Mucosa of gallbladder (tissue), 1 donor: ENCODE results near the gene AARSD1. TPM values are rescaled to one million over a fixed set of nuclear protein-coding genes. Genes with fewer than 3 reads are reported as not detected.
"Not testable (repeated sequence)": the region's sequence is repeated elsewhere in the genome, so short reads cannot be mapped to it uniquely, and the experiment has no call there.

Source experiments
- DNase-seq: peaks from one replicate; pipeline ENCODE4 v3.0.0-alpha.2; 2020; ENCODE audit warnings: low spot score
- total RNA-seq: library from RNA; stranded (reverse); gene quantifications from one replicate; pipeline ENCODE4 v1.2.1, GENCODE V29; 2021
- donor health status: DM: no; HTN: no; CAD: no.

Gene AARSD1, protein sequence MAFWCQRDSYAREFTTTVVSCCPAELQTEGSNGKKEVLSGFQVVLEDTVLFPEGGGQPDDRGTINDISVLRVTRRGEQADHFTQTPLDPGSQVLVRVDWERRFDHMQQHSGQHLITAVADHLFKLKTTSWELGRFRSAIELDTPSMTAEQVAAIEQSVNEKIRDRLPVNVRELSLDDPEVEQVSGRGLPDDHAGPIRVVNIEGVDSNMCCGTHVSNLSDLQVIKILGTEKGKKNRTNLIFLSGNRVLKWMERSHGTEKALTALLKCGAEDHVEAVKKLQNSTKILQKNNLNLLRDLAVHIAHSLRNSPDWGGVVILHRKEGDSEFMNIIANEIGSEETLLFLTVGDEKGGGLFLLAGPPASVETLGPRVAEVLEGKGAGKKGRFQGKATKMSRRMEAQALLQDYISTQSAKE
- total RNA-seq: 28.2 TPM

DNA sequence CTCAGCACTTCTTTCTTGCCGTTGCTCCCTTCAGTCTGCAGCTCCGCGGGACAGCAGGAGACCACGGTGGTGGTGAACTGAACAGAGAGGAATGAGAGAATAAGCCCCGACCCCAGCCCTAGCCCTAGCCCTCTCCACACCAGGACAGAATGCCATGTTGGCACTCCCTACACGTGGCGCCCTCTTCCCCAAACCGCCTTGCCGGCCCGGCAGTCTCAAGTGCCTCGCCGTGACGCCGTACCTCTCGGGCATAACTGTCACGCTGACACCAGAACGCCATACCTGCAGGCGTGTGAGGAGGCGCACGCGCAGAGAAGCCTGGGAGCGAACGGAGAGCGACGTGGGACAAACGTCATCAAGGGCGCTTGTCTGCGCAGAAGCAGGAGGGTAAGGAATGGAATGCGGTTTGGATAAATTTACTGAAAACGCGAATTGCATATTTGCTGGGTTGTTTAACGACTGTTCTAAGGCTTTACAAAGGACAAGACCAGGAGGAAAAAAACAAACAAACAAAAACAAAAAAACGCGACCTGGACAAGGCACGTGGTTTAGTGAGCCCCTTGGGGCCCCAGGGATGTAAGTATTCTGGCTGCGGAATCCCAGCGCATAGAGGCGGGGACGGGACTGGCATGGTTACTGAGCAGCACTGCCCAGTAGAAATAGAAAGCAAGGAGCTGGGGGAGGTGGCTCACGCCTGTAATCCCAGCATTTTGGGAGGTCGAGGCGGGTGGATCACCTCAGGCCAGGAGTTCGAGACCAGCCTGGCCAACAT lies at the start of gene AARSD1:
AARSD1 (minus strand) TSS at position 294 of the 772 bp plus-strand sequence; CDS start at position 280, 14 bp downstream.
- peak; percentile 94 for DNase-seq

DNA sequence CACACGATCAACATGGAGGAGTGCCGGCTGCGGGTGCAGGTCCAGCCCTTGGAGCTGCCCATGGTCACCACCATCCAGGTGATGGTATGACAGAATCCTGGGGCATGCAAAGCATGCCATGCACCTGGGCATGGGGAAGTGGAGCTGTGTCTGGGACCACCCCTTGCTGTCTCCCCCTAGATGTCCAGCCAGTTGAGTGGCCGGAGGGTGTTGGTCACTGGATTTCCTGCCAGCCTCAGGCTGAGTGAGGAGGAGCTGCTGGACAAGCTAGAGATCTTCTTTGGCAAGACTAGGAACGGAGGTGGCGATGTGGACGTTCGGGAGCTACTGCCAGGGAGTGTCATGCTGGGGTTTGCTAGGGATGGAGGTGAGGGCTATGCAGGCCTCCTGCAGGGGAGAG lies 49.0 kb upstream of the AARSD1 start:
- no peak for DNase-seq

DNA sequence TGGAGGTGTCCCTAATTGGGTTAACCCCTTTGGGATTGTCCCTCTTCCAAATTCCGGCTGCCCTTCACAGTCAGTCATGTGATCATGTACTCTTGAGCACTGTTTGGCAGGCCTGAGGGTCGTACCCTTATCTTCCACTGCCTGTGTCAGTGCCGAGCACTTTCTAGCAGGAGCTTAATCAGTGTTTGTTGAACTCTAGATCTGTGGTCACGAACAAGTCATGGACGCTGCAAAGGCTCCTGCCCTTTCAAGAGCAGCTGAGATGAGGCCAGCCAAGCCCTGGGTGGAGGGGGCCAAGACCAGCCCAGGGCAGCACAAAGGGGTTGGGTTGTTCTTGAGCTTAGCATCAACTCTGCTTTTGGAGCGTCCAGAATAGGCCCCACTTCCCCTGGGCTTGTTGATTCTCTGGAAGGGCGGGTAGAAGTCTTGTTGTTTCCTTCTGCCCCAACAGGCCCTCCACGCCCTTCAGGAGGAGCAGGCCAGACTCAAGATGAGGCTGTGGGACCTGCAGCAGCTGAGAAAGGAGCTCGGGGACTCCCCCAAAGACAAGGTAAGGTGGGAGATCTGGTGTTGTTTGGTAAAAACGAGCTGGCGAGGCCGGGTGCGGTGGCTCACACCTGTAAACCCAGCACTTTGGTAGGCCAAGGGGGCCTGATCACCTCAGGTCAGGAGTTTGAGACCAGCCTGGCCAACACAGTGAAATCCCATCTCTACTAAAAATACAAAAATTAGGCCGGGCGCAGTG lies 47.6 kb upstream of the AARSD1 start:
- DNase-seq: no peak

DNA sequence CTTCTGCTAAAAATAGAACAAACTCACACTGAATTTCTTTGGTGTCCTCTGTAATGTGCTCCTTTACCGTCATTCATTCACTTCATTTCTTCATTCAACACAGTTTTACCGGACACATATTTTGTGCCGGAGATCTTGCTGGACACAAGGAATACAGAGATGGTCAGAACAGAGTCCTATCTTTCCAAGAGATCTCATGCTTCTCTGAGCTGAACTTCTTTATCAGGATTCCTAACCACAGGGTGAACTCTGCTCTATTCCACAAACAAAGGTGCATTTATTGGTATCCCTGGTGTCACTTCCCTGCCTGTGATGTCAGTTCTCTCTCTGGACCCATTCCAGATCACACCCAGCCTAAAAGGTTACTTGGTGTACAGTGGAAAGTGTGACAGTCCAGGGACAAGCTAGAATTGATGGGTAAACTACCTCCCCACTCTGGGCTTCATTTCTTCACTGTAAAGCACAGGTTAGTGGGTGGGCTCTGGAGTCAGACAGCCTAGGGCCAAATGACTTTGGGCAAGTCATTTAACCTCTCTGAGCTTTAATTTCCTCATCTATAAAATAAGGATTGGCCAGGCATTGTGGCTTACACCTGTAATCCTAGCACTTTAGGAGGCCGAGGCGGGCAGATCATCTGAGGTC lies 46.5 kb upstream of the AARSD1 start:
- peak; percentile 77 for DNase-seq

DNA sequence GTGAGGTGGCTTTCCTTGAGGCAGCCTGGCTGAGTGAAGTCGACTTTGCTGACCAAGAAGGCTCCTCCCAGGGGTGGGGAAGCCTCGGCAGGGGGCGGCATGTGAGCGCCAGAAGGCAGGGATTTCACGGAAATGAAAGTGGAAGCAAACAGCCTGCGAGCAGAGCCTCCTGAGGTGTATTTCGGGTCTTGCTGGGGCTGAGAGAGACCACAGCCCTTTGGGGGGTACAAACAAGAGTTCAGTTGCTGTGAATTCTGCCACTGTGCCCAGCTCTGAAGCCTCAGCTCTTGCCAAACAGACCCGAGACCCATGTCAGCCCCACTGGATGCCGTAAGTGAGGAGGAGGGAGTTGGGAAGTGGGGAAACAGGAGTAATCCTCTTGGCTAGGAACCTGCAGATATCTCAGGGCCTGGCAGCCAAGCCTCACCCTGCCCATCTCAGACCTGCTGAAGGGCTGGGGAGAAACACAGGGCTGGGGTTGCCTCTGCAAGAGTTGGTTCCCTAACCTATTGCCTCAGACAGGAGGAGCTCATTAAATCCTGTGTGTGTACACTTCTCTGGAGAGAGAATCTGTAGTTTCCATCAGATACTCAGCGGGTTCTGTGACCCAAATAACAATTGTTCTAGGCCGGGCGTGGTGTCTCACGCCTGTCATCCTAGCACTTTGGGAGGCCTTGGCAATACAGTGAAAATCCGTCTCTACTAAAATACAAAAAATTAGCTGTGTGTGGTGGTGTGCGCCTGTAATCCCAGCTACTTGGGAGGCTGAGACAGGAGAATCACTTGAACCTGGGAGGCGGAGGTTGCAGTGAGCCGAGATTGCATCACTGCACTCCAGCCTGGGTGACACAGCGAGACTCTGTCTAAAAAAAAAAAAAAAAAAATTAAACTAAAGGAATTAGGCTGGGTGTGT lies 42.6 kb upstream of the AARSD1 start, which contains the start of gene IFI35:
IFI35 (plus strand) TSS at position 146 of the 913 bp plus-strand sequence; CDS start at position 310, 164 bp downstream.
- peak; percentile 88 for DNase-seq

DNA sequence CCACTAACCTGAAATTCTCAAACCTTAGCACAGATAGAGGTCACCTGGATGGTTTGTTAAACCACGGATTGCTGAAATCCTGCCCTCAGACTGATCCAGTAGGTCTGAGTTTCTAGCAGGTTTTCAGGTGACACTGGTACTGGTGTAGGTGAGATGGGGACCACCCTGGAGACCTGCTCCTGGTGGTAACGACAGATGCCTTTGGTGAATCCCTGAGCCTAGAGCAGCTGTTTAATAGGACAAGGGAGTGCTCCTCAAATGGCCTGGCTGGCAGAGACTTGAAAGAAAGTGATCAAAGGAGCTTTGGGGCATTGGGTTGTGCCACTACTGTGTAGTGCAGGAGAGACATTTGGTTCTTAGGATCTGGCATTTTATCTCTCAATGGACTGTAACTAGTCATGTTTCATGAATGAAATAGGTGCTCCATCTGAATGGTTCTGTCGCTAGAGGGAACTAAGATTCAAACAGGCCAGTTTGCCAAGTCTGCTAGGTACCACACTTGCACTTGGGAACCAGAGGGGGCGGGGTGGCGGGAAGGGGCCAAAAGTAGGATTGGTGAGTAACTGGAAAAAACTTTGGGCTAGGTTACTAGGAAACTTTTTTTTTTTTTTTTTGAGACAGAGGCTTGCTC lies 39.4 kb upstream of the AARSD1 start:
- DNase-seq: no peak

DNA sequence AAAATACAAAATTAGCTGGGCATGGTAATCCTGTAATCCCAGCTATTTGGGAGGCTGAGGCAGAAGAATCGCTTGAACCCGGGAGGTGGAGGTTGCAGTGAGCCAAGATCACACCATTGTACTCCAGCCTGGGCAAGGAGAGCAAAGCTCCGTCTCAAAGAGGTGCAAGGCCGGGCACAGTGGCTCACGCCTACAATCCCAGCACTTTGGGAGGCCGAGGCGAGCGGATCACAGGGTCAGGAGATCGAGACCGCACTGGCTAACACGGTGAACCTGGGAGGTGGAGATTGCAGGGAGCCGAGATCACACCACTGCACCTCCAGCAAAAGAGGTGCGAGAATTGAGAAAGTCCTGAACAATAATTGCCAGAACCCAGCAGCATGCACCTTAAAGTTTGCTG lies 36.6 kb upstream of the AARSD1 start:
- DNase-seq: not testable (repeated sequence)

DNA sequence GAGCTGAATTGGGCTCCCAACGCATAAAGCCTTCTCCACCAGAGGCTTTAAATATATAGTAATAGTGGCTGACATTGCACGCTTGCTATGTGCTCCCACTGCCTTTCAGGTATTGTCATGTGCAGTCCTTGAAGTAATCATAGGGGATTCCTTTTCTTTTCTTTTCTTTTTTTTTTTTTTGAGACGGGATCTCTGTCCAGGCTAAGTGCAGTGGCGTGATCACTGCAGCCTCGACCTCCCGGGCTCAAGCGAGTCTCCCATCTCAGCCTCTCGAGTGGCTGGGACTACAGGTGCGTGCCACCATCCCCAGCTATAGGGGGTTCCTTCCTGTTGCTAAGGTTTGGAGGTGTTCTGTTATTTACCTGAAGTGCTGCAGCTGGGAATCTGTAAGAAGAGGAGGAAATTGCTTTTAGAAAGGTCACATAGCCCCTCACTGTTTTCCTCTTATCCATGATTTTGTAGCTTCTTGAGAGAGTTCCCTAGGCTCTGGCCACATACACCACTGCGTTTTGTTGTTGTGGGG lies 34.8 kb upstream of the AARSD1 start:
- DNase-seq: no peak

DNA sequence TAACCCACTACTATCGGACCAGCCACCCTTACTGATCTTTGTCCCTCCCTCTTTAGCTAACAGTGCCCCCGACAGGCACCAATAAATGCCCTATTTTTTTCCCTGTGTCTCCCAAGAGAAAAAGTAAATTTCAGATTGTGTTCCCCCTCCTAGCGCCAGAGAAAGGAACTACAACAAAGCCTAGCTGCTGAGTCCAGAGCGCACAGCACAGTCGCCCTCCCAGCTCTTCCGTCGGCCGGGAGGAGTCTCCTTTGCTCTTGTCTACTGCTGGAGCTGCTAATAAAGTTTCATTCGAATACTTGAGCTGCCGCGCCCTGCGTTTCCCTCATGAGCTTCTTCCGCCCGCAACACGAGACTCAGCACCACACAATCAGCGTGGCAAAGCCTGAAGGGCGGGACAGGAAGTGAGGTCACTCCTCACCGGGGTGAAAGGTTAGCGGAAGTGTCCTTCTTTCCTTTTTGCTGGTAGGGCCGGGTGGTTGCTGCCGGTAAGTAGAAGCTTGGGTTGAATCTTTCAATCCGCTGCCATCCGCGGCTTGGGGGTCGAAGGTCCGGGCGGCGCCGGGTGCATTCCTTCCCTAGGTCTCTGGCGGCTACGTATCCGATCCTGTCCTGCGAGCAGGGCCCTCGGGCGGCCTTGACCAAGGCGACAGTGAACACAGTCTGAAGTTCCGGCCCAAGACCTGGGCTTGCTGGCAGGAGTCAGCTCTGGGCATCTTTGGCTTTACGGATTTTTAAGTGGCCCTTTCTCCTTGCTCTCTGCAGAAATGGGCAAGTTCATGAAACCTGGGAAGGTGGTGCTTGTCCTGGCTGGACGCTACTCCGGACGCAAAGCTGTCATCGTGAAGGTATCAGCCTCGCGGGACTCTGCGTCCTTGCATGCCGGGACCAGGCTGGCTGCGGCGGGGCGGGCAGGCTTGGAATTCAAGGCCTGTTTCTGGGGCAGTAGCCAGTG lies 34.0 kb upstream of the AARSD1 start, which contains the start of gene RPL27:
RPL27 (plus strand) TSS at position 436 of the 955 bp plus-strand sequence; CDS start at position 768, 332 bp downstream.
- DNase-seq: peak; percentile 99

DNA sequence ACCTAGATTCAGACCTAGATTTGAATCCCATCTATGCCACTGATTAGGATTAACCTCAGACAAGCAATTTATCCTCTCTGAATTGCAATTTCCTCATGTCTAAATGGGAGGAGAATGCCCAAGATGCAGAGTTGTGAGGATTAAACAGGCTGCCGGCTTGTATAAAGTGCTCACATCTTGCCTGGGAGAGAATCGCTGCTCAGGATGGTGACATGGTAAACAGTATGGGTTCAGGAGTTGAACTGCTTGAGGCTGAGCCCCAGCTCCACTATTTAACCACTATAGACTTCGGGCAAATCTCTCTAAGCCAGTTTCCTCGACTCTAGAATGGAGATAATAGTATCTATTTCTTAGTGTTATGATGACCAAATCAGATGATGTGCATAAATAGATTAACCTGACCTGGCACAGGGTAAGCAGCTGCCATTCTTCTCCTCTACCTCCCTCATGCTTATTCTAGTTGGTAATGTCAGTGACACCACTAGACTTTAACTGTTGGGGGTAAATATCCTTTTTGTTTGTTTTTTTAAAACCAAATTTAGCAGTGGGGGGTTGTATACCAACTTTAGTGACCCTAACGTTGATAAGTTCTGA lies 33.2 kb upstream of the AARSD1 start:
- no peak for DNase-seq

DNA sequence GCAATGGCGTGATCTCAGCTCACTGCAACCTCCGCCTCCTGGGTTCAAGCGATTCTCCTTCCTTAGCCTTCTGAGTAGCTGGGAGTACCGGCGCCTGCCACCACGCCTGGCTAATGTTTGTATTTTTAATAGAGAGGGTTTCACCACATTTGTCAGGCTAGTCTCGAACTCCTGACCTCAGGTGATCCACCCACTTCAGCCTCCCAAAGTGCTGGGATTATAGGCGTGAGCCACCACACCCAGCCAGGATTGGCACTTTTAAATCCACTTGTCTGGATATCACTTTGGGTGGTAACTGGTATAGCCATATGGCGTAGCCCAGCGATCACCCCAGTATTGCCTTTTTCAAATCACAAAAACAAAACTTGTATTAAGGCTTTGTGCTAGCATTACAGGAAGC lies 29.7 kb upstream of the AARSD1 start:
- not testable (repeated sequence) for DNase-seq

DNA sequence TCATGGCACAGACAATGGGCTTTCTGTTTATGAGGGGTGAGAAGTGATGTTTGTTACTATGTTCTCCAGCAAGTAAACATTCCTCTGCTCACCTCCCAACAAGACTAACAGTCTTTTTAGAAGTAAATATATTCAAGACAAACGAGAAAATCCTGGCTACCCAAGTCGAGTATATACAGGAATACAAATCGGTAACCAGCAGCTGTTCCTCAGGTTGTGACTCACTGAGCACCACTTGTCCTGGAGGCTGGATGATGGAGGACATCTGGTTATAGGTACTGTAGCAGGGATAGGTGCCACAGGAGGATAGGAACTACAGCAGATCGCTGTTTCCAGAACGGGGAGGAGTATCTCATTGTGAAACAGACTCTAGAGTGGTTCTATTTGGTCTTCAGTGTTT lies 28.6 kb upstream of the AARSD1 start:
- no peak for DNase-seq

DNA sequence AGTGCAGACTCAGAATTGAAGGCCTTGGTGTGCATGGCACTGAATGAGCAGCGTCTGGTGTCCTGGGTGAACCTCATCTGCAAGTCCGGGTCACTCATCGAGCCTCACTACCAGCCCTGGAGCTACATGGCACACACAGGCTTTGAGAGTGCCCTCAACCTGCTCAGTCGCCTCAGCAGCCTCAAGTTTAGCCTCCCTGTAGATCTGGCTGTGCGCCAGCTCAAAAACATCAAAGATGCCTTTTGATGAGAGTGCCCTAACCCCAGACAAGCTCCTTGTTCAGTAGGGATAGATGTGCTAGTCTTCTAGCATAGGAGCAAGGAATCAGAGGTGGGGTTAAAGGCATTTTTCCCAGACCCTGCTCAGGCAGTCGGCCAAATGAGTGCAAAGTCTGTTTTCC lies 27.2 kb upstream of the AARSD1 start:
- no peak for DNase-seq

DNA sequence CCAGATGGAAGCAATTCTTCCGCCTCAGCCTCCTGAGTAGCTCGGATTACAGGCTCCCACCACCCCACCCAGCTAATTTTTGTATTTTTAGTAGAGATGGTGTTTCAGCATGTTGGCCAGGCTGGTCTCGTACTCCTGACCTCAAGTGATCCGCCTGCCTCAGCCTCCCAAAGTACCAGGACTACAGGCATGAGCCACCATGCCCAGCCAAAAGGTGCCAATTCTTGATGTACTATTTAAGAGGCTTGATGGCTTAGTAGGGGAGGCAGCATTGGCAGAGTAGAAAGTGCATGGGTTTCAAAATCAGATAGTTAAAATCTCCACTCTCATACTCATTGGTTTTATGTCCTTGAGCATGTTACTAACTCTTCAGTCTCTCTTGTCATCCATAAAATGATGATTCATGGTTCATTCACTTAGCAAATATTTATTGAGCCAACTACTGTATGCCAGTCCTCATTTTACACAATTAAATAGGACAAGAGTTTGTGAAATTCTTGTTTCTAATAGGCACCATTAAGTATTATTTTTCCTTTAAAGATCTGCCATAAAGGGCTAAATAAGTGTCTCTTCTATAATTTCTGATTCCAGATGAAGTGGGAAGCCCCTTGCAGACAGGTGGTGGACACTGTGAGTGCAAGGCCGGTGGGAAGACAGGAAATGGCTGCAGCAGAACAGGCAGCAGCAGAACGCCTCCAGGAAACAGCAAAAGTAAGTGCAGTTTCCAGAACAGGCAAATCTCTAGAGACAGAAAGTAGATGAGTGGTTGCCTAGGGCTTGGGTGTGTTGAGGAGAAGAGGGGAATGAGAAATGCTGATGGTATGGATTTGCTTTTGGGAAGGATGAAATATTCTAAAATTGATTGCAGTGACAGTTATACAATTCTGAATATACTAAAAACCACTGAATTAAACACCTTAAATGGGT lies 25.7 kb upstream of the AARSD1 start:
- no peak for DNase-seq

DNA sequence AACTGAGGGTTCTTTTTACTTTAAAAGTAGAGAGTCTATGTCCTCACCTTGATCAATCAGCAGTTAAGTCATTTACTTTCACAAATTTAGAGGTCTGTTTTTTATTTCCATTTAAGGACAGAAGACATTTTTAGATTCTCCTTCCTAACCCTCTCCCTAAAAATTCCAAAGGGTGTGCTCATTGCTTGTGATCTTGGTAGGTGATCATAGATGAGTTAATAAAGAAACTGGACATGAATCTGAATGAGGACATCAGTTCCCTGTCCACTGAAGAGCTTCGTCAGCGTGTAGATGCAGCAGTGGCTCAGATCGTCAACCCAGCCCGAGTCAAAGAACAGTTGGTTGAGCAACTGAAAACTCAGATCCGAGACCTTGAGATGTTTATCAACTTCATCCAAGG lies 24.9 kb upstream of the AARSD1 start:
- DNase-seq: no peak

DNA sequence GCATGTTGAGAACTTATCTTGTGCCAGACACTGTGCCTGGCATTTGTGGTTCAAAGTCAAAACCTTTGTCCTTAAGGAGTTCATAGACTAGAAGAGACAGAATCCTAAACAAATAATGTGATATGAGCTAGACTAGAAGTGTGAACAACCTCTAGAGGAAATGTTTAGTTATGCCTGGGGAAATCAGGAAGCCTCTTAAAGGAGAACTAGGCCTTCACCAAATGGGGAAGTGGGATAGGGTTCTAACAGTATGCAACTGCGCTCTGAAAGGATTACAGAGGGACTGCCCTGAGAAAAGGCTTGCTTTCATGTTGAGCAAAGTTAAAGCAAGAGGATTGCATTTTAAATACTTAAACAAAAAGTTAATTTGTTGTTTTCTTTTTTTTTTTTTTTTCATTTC lies 21.0 kb upstream of the AARSD1 start:
- no peak for DNase-seq

DNA sequence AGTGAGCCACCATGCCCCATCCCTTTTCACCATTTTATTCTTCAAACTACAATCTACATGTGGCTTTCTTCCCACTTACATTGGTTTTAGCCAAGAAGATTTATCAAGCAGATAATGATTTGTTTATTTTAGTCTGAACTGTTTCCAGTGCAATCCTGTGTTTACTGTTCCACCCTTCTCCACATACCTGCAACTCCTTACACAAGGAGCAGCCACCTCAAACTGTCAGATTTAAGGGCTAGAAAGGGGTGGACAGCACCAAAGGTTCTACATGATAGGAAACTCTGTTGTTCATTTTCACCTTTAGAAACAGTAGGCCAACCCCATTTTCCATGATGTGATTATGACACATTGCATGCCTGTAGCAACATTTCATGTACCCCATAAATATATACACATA lies 18.0 kb upstream of the AARSD1 start:
- no peak for DNase-seq
